Fibroblast of villous mesenchyme (primary cell): Measurements from ENCODE around the gene CYP27C1. TPM values are rescaled to one million over a fixed set of nuclear protein-coding genes. Genes with fewer than 3 reads are reported as not detected.

Source experiments
- DNase-seq: peaks from one replicate; pipeline ENCODE4 v3.0.0-alpha.2; 2010; ENCODE audit warnings: low read depth
- H3K4me3 ChIP-seq: 2 replicates; pipeline ENCODE4 v1.5.1; 2011; ENCODE audit warnings: low read depth, mild to moderate bottlenecking, low read length
- CTCF ChIP-seq: IDR thresholded peaks from 2 replicates; pipeline ENCODE4 v1.5.1; 2012; ENCODE audit warnings: low read depth, mild to moderate bottlenecking, low read length; ENCODE audit not compliant: insufficient read depth
- total RNA-seq: library from RNA; depleted of rRNA; stranded (reverse); fragments of >200 nt; gene quantifications from 2 replicates; pipeline ENCODE4 v1.2.3, GENCODE V29; 2012

Gene CYP27C1
- total RNA-seq, 1 donor = under 0.01 TPM

GRCh38 chr2:127191331-127192219 is 28.5 kb downstream of the CYP27C1 start:
- no peak for TF ChIP-seq CTCF
- H3K4me3 ChIP-seq = no peak overlapping the region
- no peak for DNase-seq

- H3K4me3 ChIP-seq = no peak overlapping the region
- DNase-seq = no peak
Observed at GRCh38 chr2:127188797-127189196, 31.3 kb downstream of the CYP27C1 start.

DNA sequence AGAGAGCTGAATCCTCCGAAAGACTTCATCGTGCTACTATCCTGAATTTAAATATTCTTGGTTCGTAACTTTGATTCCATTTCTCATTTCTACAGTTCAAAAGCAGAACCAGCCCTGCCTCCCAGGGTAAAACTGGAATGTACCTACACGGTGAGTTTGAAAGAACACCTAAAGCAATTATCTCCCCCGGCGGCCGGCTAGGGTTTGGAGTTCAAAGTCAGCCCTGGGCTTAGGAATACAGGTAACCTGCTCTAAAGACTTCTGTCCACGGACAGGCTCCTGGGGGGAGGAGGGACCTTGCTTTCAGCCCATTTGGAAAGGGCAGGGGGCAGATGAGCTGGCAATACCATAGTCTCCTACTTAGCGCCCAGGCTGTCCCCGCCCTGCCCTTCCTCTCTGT is 32.3 kb downstream of the CYP27C1 start:
- TF ChIP-seq CTCF = no peak
- no peak for DNase-seq
- H3K4me3 ChIP-seq = no peak overlapping the region

More at GRCh38 chr2:127188797-127189196, 31.3 kb downstream of the CYP27C1 start:
- TF ChIP-seq CTCF = no peak

DNA sequence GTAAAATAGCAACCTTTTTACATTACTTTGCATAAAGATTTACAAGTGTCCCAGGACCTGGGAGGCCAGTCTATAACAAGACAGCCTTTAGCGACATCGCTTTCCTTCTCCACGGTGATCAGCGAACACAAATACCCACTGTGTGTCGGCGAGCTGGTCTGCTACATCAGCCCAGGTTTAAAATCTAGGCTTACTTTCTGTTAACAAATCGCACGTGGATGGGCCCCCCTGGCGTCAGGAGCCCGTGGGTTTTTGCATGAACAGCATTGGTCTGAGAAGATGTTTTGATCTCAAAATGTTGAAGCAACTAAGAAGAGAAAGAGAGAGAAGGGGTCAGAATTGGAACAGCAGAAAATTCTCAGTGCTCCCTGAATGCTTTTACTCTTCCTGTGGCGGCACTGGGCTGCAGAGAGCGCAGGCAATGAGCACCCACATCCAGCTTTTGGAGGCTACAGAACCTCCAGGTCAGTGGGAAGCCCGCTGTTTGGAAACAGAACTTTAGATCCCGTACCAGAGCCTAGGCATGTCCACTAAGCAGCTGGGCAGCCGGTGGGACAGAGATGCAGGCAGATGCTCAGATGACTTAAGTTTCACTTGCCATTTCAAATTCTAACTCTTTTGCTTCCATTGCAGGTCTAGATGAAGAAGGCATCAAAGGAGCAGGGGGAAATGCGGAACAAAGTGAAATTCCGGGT is 32.9 kb downstream of the CYP27C1 start:
- H3K4me3 ChIP-seq = no peak overlapping the region
- no peak for TF ChIP-seq CTCF
- DNase-seq = no peak

GRCh38 chr2:127185705-127186104 is 34.4 kb downstream of the CYP27C1 start:
- H3K4me3 ChIP-seq = no peak overlapping the region
- no peak for TF ChIP-seq CTCF
- DNase-seq = no peak

- no peak for DNase-seq
- peak; percentile 2 for TF ChIP-seq CTCF
- H3K4me3 ChIP-seq = no peak overlapping the region
Observed at GRCh38 chr2:127185093-127185492, 35.0 kb downstream of the CYP27C1 start.
